Measurements from ENCODE around the gene C1QTNF9B. TPM values are rescaled to one million over a fixed set of nuclear protein-coding genes. Genes with fewer than 3 reads are reported as not detected.
"Not testable (repeated sequence)": the region's sequence is repeated elsewhere in the genome, so short reads cannot be mapped to it uniquely, and the experiment has no call there.

Gene C1QTNF9B
- total RNA-seq, 1 donor from 2014 or later = not detected

DNA sequence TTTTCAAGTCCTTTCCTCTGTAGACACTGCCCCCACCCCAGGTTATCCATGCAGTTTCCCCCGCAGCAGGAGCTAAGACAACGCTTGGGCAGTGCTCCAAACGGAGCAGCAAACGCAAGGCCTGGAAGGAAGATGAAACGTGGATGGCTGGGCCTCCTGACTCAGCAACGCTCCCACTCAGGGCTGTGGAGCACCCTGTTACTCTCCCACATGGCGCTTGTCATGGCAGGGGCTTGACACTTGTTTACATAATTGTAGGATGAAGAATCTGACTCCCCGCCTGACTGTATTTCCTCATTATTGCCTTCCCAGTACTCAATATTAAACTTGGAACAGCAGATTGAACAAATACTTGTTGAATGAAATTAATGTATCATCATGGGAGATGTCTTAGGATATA is 799 bp upstream of the C1QTNF9B start:
- DNase-seq (ENCODE audit: extremely low read depth, low read depth, low spot score) = no peak

DNA sequence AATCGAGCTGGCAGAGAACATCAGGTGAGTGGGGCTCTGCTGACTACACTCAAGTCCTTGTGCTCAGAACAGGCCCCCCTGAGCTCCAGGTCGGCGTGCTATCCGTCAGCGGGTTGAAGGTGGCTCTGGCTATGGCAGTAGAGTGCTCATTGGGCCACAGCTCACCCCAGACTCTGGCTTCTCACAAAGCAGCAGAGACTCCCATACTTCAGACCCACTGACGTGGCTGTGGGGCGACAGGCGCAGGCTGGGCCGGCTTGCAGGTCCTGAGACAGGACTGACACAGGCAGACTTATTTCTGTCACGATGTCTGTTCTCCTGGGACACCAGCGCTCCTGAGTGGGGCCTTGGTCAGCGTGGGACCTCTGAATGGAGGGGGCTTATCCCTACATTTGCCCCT is 2.6 kb downstream of the C1QTNF9B start:
- DNase-seq (ENCODE audit: extremely low read depth, low read depth, low spot score) = not testable (repeated sequence)

DNA sequence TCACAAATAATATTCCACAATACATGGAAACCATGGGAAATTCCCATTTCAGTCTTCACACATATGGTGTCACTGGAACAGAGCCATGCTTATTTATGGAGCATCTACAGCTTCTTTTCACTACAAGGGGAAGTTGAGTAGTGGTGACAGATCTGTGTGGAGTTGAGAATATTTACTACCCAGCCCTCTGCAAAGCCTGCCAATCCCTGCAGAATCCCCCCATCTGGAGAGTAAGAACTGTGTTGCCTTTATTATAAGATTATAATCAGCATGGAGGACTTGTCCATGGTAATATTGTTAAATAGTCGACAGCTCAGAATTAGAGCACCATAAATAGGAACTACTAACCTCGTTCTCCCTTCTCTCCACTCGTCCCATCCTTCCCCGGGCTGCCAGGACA is 3.5 kb downstream of the C1QTNF9B start:
- DNase-seq (ENCODE audit: extremely low read depth, low read depth, low spot score) = not testable (repeated sequence)

DNA sequence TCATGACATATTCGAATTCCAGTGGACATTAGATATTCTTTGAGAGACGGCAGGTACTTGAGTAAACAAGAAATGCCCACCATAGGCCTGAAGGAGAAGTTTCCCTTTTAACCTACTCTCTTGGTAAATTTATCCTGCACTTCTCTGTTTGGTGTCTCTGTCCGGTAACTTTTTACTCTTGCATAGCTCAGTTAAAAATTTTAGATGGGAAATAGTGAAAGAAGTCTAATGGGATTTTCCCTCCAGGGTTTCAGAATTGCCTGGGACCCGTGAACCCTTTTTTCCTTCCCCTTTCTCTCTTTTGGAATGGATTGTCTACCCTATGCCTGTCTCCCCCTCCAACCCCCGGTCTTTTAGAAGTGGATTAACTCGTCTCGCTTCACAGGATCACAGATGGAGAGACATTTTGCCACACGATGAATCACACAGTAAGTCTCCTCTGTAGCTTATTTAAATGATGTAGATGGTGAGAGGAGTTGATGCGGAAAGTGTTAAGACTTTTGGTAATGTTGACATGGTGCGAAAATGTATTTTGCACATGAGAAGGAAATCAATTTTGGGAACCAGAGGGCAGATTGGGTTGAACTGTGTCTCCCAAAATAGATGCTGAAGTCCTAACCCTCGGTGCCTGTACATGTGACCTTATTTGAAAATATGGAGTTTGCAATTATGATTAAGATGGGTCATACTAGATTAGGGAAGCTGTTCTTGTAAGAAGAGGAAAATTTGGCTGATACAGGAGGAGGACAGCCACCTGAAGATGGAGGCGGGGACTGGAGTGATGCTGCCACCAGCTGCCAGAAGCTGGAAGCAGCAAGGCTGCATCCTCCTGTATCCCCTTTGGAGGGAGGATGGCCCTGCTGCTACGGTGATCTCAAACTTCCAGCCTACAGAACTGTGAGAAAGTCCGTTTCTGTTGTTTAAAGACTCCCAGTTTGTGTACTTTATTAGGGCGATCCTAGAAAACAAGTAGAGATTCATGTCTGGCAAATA is 7.4 kb downstream of the C1QTNF9B start:
- no peak for DNase-seq (ENCODE audit: extremely low read depth, low read depth, low spot score)

DNA sequence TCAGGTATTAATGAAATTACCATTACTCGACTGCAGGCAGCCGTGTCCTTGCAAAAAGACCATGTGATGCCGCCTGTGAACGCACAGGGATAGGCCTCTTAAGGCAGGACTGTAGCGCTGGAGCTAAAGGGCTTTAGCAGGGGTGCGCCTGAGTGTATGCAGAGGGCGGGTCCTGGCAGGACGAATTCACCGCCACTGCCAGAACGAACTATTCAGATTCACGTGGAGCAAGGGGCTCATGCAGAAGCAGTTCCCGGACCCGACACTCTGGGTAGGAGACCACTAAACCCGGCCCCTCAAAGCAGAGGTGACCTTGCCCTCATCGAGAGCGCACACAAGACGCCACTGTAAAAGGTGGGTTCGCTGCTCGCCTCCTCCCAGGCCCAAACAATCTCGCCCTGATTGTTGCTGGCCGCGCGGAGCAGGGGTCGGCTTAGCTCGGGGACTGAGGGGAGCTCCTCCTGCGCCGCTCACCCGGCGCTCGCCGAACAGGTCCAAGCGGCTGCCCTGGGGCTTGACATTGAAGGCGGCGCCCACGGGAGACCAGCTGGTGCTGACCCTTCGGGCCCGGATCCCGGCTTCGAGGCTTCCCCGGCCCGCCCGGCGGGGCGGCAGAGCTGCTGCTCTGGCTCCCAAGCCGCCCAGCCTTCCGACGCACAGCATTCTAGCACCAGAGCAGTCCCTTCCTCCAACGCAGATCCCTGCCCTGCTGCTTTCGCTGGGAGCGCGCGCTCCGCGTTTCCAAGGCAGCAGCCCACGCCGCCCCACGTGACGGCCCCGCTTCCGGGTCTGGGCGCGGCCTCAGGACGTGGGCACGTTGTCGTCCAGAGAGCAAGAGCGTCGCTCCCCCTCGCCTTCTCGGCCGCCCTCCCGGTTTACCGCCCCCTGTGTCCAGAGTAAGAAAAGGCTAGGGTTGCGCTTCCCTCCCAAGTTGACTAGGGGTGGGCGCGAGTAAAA is 8.4 kb downstream of the C1QTNF9B start, which contains the start of gene MIPEP:
Gene MIPEP (minus strand): TSS at position 743 of the 957 bp plus-strand sequence. CDS start 80 bp downstream, at position 663.
- DNase-seq (ENCODE audit: extremely low read depth, low read depth, low spot score) = peak; percentile 36

DNA sequence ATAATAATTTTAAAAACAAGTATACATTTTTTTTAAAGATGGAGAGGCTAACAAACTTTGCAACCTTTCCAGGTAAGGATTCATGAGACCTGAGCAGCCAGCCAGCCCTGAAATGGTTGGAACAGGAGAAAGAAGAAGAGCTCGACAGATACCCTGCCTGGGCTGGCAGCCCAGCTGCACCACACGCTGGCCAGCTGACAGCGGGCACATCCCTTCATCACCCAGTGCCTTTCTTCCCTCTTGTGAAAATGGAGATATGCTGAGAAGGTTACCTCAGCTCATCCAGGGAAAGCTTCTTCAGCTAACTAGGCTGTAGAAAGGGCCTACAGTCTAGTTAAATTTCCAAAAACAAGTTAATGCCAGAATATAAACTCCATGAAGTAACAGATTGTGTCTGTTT is 12.9 kb downstream of the C1QTNF9B start:
- not testable (repeated sequence) for DNase-seq (ENCODE audit: extremely low read depth, low read depth, low spot score)

DNA sequence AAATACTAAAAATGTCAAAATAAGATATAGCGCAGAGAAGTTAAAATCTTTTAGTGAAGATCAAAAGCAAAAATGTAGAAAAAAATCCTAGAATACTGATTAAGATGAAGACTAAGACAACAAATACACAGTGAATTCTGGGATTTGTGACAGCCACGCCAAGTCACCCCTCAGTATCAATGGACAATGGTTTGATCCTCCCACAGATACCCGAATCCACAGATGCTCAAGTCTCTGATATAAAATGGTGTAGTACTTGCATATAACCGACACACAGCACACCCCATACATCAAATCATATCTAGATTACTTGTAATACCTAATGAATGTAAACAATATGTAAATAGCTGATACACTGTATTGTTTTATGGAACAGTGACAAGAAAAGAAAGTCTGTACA is 14.0 kb downstream of the C1QTNF9B start:
- no peak for DNase-seq (ENCODE audit: extremely low read depth, low read depth, low spot score)

DNA sequence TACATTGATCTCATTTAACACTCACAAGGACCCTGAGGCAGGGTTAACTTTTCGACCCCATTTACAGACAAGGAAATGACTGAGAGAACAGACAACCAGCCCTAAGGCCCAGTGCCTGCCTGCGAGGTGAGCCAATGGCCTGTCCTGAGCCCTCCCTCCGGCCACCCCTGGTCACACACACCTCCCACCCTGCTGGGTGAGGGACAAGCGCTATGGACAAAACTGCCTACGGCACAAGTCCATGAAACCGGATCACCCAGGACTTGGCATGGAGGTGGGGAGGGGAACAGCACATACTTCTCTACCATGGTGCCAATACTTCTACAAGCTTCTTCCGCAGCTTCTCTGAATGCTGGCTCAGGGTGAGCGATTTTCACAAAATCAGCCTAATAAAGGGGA is 15.9 kb downstream of the C1QTNF9B start:
- not testable (repeated sequence) for DNase-seq (ENCODE audit: extremely low read depth, low read depth, low spot score)

DNA sequence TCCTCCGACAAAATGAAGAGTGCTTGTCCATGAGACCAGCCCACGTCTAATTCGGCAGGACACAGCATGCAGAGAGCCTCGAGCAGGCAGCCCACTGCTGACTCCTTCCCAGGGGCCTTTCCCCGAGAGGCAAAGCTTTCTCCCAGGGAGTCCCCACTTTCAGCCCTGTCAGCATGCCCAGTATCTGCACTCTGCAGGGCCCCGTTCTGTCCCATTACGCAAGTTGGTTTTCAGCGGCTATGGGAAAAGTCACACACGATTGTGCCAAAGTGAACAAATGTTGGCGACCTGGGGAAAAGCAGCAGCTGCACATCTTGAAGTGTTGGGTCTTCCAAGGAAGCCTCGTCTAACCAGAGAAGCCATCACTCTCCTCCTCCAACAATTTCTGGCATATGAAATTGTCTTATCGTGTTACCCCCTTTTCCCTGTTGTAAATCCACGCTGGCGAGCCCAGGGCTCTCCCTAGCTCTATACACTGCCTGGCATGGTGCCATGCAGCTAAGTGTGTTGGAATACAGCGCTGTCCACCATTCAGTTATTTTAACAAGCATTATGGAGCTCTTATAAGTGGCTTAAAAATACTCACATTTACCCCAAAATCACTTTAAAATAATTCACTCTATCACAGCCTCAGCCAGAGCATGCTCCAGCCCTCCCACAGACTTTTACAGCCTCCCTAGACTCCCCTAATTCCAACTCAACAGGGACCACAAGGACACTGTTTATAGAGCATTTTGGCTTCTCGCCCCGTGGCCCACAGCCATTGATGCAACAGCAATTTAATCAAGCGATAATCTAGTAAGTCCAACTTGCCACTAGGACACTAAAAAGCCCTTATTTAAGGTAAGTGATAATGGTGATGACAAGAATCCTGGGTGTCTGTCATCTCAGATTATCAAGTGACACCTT is 16.6 kb downstream of the C1QTNF9B start:
- not testable (repeated sequence) for DNase-seq (ENCODE audit: extremely low read depth, low read depth, low spot score)

DNA sequence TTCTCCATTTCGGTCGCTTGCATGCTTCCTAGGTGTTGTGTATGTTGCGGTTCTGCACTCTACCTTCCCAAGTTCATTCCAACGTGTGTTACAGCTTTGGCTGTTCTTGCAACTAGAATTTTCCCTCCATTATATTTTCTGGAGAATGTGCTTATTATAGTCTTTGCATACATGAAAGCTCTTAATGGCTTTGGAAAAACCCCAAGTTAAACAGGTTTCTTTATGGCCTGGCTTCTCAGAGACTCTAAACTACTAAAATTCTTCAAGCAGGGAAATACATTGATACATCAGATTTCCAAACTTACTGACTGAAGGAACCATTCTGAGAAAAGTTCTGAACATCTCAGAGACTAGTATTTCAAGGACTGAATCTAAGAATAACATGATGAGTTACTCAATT is 20.0 kb downstream of the C1QTNF9B start:
- DNase-seq (ENCODE audit: extremely low read depth, low read depth, low spot score) = no peak

DNA sequence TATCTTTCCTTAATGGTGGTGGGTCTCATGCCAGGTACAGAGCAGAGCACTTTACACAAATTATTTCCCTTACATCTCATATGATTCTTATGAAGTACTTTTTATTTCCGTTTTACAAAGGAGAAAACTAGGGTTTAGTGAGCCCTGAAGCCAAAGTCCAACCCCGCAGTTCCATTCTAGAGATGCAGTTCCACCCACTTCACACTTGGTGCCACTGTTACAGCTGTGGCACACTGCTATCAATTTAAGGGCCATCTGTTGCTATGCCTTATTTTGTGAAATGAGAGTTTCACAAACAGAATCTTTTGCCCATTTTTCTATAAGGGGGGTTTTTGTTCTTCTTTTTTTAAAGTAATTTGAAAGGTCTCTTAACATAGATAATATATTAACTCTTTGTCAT is 21.0 kb downstream of the C1QTNF9B start:
- no peak for DNase-seq (ENCODE audit: extremely low read depth, low read depth, low spot score)

DNA sequence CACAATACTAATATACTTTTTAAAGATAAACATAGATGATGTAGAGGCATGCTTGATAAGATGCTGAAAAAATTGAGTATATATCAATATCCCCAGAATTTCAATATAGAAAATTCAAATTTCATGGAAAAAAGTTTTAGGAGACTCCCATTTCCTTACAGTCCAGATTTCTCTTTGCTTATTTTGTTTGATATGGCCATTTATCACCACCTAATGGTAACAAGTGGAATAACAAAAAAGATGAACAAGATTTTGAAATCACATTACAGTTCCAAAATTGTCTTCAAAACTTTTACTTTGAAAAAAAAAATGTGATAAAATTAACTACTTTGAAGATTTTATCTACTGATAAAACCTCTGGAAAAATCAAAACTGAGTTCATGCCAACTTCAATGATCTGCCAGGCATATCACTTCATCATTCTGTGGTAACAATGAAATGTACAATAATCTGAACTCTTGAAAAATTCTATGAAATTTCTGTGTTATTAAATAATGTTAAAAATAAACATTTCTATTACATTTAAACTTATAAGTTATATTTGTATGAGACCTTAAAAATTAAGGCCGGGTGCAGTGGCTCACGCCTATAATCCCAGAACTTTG is 25.6 kb downstream of the C1QTNF9B start:
- no peak for DNase-seq (ENCODE audit: extremely low read depth, low read depth, low spot score)

DNA sequence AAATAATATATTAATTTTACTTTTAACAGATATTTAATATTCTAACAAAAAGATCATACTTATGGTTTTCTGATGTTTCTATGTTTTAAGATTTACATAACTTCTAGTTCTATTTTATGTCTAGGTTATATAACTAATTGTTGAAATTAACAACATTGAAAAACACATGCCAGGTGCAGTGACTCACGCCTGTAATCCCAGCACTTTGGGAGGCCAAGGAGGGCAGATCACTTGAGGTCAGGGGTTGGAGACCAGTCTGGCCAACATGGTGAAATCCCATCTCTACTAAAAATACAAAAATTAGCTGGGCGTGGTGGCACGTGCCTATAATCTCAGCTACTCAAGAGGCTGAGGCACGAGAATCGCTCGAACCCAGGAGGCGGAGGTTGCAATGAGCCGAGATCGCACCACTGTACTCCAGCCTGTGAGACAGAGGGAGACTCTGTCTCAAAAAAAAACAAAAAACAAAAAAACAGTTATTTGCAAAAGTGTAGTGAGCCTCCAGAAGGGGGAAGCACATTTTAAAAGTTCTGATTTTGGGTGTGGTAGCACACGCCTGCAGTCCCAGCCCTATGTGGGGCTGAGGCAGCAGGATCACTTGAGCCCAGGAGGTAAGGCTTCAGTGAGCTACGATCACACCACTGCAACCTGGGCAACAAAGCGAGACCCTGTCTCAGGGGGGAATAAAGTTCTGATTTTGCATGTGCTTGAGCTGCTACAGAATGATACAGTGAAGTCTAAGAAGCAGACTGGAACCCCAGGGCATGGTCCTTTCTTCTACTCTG is 26.8 kb downstream of the C1QTNF9B start:
- DNase-seq (ENCODE audit: extremely low read depth, low read depth, low spot score) = no peak

DNA sequence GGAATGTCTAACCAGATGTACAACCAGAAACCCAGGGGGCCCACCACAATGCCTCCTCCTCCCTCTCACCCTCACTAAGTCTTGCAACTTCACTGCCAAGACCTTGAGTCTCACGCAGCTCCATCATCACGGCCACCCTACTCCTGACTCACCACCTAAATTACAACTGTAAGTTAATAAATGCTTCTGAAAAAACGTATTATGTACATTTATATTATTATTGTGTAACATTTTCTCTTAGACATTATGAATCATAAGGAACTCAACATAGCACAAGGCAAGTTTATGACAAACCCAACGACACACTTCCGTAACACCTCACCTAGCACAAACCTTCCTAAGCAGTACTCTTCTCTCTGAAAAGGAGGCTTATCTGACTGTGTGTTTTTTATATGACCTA is 28.8 kb downstream of the C1QTNF9B start:
- no peak for DNase-seq (ENCODE audit: extremely low read depth, low read depth, low spot score)

DNA sequence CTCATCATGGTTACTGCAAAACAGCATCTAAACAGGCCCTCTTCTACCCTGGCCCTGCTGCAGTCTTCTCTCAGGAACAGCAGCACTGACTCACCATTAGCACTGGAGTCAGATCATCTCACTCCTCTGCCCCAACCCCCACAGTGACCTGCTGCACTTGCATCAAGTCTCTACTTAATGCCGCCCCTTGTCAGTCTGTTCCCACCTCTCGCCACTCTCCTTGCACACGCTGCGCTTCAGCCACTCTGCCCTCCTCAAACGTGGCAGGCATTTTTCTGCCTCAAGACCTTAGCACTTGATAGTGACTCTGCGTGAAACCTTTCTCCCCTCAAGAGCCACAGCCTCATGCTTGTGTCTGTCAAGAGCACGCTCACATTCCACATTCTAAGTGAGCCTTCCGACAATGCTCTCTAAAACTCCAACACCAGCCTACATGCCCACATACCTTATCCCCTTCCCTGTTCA is 30.2 kb downstream of the C1QTNF9B start:
- DNase-seq (ENCODE audit: extremely low read depth, low read depth, low spot score) = no peak

DNA sequence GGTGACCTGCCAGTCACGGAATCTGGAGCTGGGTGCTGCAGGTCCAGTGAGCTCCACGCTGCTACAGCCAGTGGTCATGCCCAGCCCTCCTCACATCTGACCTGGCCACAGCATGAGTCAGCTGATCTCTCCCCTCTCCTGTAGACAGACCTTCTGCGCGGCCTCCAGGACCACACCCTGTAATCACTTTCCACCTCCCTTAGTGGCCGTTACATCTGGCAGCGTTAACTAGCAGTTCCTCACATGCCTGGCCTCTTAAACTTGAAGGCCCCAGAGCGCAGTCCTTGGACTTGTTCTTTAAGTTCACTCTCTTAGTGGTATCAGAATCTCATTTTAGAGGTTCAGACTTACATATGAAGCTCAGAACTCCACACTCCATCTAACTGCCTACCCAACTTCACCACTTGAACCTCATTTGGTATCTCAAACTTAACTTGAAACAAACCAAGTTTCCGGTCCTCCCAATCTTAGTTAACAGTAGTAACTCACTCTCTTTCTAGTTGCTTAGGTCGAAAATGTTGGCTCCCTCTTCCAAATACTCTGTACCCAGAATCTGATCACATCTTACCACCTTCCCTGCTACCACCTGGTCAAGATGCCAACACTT is 30.8 kb downstream of the C1QTNF9B start:
- DNase-seq (ENCODE audit: extremely low read depth, low read depth, low spot score) = no peak

DNA sequence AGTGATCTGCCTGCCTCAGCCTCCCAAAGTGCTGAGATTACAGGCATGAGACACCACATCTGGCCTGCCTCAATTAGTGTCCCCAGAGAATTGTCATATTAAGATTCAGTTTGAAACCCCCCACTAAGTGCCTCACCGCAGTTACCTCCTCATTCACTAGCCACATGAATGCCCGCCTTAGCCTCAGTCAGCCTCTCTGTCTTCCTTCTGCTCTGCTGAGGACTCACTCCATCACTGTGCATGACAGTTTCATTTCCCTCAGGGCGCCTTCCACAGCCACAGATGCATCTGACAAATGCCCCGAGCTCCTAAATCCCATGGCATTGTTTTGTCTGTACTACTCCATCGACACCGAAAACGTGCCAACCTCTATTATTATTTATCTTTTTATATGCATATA is 31.4 kb downstream of the C1QTNF9B start:
- no peak for DNase-seq (ENCODE audit: extremely low read depth, low read depth, low spot score)

DNA sequence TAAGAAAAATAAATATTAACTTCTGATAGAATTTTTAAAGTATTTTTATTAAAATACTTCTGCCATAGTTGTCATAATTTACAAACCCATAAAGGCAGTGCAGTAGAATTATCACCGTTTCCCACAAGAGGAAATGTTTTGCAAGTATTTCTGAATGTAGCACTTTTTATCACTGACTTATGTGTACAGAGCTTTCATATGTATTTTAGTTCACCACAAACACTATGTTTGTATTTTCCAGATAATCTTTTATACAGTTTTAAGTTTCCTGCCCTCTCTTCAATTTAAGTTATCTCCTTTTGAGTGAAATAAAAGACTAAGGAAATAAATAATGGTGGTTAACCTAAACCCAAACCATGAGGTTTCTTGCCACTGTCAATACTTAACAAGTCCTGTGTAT is 32.3 kb downstream of the C1QTNF9B start:
- no peak for DNase-seq (ENCODE audit: extremely low read depth, low read depth, low spot score)
